Activated CD8-positive, alpha-beta memory T cell treated with anti-CD3 and anti-CD28 coated beads, Interleukin-2, amount 50 U/mL, for 1 hour (primary cell): Measurements from ENCODE around the gene PDSS2.

Experiments used
- DNase-seq: peaks from one replicate; pipeline ENCODE4 v3.0.0-alpha.2; 2020; ENCODE audit errors: extremely low read depth

Gene PDSS2

DNA sequence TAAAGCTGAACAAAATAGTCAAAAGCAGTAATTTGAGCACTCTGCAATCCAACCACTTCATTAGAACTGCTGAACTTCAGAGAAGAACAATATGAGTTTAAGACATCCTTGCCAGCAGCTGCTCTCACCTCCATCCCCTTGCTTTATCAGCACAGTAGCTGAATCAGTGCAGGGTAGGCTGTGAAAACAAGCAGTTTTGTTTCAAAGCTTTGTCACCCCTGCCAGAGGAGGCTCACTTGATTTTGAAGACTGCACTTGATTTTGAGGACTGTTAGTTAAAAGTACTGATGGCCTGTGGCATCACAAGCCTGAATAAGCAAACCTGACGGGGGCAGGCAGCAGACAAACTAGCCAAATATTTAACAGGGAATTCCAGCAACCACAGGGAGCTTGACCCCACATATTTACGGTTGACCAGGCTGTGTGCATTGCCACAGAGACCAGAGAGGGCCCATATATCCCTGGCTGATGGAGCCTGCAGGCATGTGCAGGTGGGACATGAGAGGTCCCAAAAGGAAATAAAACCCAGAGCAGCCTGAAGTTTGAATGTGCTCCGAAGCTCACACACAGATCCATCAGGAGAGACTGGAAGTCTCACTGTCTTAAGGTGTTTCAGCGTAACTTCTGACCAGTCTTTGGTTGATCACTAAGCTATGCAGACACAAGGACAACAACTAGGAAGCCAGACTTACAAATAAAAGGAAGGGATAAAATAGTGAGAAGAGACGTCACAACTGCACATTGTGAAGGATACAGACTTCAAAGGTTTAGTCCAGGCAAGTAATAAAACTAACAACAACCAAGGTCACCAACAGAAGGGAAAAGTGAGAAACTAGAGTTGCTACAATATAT lies 97.4 kb downstream of the PDSS2 start:
- no peak for DNase-seq

GRCh38 chr6:107360476-107360875 lies 98.9 kb downstream of the PDSS2 start:
- no peak for DNase-seq

DNA sequence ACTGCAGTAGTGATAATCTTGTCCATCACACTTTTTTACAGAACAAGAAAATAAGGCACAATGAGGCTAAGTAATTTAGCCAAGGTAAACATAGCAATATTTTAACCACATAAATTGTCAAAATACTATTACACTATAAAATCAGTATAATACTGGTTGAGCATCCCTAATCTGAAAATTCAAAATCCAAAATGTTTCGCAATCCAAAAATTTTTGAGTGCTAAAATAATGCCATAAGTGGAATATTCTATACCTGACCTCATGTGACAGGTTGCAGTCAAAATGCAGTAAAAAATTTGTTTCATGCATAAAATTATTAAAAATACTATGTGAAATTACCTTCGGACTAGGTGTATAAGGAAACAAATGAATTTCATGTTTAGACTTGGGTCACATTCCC lies 101.5 kb downstream of the PDSS2 start:
- DNase-seq = no peak

DNA sequence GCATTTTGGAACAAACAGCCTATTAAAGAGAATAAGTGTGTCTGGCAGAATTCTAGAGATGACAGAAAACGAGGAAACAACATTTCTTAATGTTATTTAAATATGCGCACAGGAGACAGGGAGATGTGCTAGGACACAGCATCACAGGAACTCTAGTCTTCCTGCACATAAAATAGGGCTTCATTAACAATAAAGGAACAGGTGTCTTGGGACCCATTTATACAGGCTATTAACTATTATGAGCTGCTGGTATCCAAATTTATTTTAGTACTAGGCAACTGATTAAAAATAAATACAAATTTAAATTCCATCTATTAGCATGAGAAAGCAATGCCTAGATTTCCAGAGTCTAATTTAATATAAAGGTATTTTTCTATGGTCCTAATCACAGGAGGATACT lies 102.3 kb downstream of the PDSS2 start:
- no peak for DNase-seq

DNA sequence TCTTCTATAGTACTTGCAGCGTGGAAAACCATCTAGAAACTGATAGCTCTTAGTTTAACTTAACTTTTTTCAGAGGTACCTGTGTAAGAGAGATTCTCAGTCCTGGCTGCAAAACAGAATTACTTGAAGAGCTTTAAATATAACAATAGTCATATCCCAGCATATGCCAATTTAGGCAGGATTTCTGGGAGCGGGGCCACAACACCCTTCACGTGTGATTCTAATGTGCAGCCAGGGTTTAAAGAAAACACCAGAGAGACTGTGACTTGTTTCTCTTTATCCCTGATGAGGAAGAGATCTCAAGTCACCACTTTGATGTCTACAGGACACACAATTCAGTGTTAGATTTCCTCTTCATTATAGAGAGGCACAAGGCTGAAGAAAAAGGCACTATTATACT lies 103.7 kb downstream of the PDSS2 start:
- DNase-seq = no peak

GRCh38 chr6:107354451-107354850 lies 104.9 kb downstream of the PDSS2 start:
- no peak for DNase-seq

DNA sequence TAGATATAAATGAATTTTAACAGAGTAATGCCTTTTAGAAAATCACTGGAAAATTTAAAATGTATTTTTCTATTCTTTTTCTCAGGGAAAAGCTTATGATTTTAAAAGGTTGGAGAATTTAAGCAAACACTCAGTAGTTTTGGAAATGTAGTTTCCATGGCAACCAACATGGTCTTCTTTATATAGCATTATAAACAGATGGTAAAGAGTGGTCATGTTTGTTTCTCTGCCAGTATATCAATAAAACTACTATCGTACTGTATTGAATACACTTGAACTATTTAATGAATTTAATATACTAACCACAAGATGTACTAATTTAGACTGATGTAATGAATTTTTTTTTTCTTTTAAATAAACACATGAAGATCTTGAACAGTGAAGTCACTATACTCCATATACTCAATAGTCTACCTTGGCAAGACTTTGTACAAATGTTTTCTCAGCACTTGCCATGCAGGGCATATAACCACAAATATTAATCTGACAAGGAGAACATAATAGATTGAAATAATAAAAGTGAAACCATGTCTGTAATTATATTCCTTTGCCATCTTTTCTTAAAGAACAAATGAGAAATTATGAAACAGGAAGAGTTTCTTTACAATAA lies 105.5 kb downstream of the PDSS2 start:
- DNase-seq = no peak

- DNase-seq = no peak
Measured at GRCh38 chr6:107348224-107348623, 111.1 kb downstream of the PDSS2 start.

- no peak for DNase-seq
Measured at GRCh38 chr6:107345393-107345792, 114.0 kb downstream of the PDSS2 start.

GRCh38 chr6:107344981-107345380 lies 114.4 kb downstream of the PDSS2 start:
- no peak for DNase-seq

- DNase-seq = no peak
Measured at GRCh38 chr6:107344383-107344782, 115.0 kb downstream of the PDSS2 start.

- no peak for DNase-seq
Measured at GRCh38 chr6:107342144-107342543, 117.2 kb downstream of the PDSS2 start.

- DNase-seq = no peak
Measured at GRCh38 chr6:107340881-107341280, 118.5 kb downstream of the PDSS2 start.

DNA sequence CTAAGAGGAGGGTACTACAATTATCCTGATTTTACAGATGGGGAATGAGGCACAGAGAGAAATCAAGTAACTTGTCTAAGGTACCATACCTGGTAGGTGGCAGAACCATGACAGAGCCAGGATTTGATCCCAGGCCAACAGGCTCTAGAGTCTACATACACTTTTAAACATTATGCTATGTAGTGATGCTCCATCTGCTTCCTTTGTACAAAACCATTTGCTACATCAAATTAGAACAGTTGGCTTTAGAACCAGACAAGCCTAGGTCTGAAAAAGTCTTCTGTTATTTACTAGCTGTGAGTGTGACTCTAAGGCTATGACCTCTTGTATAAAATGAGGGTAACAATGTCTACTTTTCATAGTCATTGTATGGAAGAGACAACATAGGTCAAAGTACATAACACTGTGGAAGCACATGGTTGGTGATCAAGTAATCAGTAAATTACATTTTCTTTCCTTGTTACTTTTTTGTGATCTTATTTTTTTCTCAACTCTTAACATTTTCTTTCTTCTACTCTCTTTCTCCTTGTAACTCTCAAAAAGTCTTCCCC lies 122.1 kb downstream of the PDSS2 start:
- no peak for DNase-seq

- DNase-seq = no peak
Measured at GRCh38 chr6:107334026-107334425, 125.3 kb downstream of the PDSS2 start.

GRCh38 chr6:107333491-107333890 lies 125.9 kb downstream of the PDSS2 start:
- DNase-seq = no peak

DNA sequence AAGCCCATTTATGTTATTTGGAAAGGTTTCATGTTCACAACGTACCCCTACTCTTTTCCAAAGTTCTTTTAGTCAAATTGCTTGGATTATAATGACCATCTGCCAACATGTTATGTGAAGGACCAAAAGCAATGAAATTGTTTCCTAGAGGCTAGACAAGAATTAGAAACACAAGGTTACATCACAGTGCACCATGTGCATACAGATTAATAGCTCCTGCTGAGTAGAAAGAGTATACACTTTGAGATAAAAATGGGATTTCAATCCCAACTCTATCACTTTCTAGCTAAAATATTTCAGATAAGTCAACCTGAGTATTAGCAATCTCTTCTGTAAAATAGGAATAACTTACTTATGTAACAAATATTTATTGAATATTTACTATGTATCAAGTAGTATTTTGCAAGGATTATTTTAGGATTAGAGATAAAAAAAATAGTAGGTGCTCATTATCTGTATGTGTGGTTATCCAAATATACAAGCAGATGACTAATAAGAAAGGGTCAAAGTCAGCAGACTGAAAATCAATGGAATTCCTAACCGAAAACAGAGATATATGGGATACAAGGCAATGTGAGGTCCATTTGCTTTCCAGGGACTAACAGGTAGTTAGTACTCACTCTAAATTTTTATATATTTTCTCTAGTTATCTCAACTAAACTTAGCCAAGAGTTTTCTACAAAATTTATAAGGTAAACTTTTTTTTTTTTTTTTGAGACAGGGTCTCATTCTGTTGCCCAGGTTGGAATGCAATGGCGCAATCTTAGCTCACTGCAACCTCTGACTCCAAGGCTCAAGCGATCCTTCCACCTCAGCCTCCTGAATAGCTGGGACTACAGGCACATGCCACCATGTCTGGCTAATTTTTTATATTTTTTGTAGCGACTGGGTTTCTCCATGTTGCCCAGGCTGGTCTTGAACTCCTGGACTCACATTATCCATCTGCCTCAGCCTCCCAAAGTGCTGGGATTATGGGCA lies 127.7 kb downstream of the PDSS2 start:
- no peak for DNase-seq

GRCh38 chr6:107330168-107330567 lies 129.2 kb downstream of the PDSS2 start:
- DNase-seq = no peak

GRCh38 chr6:107329063-107329860 lies 130.1 kb downstream of the PDSS2 start:
- no peak for DNase-seq

- no peak for DNase-seq
Measured at GRCh38 chr6:107328081-107328480, 131.3 kb downstream of the PDSS2 start.

GRCh38 chr6:107323133-107323785 lies 136.1 kb downstream of the PDSS2 start:
- DNase-seq = no peak
